Measurements from ENCODE around the gene BCR.

The BCR gene

GRCh38 chr22:23175817-23176644, 4.3 kb upstream of the BCR start:
- no peak for DNase-seq

GRCh38 chr22:23176645-23177027, 3.7 kb upstream of the BCR start:
- no peak for DNase-seq

GRCh38 chr22:23177197-23177596, 3.1 kb upstream of the BCR start:
- no peak for DNase-seq

- DNase-seq, result peak in 43 of 56 donors; percentile 18 to 79 (median 47)
Measured at GRCh38 chr22:23178512-23179254, 1.6 kb upstream of the BCR start.

- DNase-seq, result peak in 17 of 56 donors; percentile 24 to 68 (median 54)
Measured at GRCh38 chr22:23179381-23180299, 669 bp upstream of the BCR start.

- no peak for DNase-seq
Measured at GRCh38 chr22:23180893-23181720, 798 bp downstream of the BCR start.

GRCh38 chr22:23181721-23182308, 1.5 kb downstream of the BCR start:
- no peak for DNase-seq

GRCh38 chr22:23182309-23183060, 2.2 kb downstream of the BCR start:
- peak in 12 of 56 donors; percentile 11 to 50 (median 24) for DNase-seq

- DNase-seq, result peak in 53 of 56 donors; percentile 14 to 84 (median 63)
Measured at GRCh38 chr22:23183061-23183698, 2.9 kb downstream of the BCR start.

- DNase-seq, result no peak
Measured at GRCh38 chr22:23184100-23184763, 3.9 kb downstream of the BCR start.

- DNase-seq, result no peak
Measured at GRCh38 chr22:23184764-23185113, 4.4 kb downstream of the BCR start.

GRCh38 chr22:23187211-23187610, 6.9 kb downstream of the BCR start:
- DNase-seq, result no peak

- DNase-seq, result peak in 1 of 56 donors; percentile 37
Measured at GRCh38 chr22:23187871-23188700, 7.8 kb downstream of the BCR start.

- DNase-seq, result peak in 3 of 56 donors; percentile 7 to 21 (median 12)
Measured at GRCh38 chr22:23190526-23190925, 10.2 kb downstream of the BCR start.

- no peak for DNase-seq
Measured at GRCh38 chr22:23192133-23192532, 11.8 kb downstream of the BCR start.

GRCh38 chr22:23192558-23192957, 12.2 kb downstream of the BCR start:
- no peak for DNase-seq

- DNase-seq, result no peak
Measured at GRCh38 chr22:23193196-23193827, 13.0 kb downstream of the BCR start.

Data from amygdala (tissue), 56 donors.